OCI-LY7 (cell line): ENCODE measurements around the gene WDR82. TPM values are rescaled to one million over a fixed set of nuclear protein-coding genes. Genes with fewer than 3 reads are reported as not detected.

ENCODE experiments used
- BruUV-seq: library from RNA; stranded (reverse); fragments of 400-500 nt; replicated peaks from 2 replicates; lab custom pipeline; 2021; lab: Mats Ljungman, UMichigan
- CTCF ChIA-PET: fragments of 300-600 bp; sonication (Branson Sonifier 250); formaldehyde crosslinking; loops from one replicate; lab custom pipeline; 2022; ENCODE audit warnings: antibody characterized with exemption; ENCODE audit not compliant: unreplicated experiment; lab: Charles Lee
- POLR2A ChIA-PET: fragments of 300-600 bp; sonication (Branson Sonifier 250); formaldehyde crosslinking; loops from one replicate; lab custom pipeline; 2022; ENCODE audit warnings: antibody characterized with exemption; lab: Charles Lee
- DNase-seq: peaks from one replicate; pipeline ENCODE4 v3.0.0-alpha.2; 2015; ENCODE audit warnings: low spot score
- H2AFZ ChIP-seq: fragments of 200-600 bp; sonication (generic), shearing (Covaris generic); 2 replicates; pipeline ENCODE4 v1.6.1; 2014; ENCODE audit warnings: mild to moderate bottlenecking, antibody characterized with exemption, low read length, moderate library complexity
- H3K27ac ChIP-seq: fragments of 200-600 bp; sonication (generic); 2 replicates; pipeline ENCODE4 v1.5.1; 2014; ENCODE audit warnings: mixed run types, low read depth, mild to moderate bottlenecking, moderate library complexity, low read length, inconsistent platforms; ENCODE audit not compliant: poor library complexity, severe bottlenecking
- H3K36me3 ChIP-seq: fragments of 200-600 bp; sonication (generic); 2 replicates; pipeline ENCODE4 v1.6.1; 2014; ENCODE audit warnings: mild to moderate bottlenecking, antibody characterized with exemption, low read length, moderate library complexity, mixed read lengths; ENCODE audit not compliant: insufficient read depth
- H3K4me1 ChIP-seq: fragments of 200-600 bp; sonication (generic); 2 replicates; pipeline ENCODE4 v1.5.1; 2014; ENCODE audit warnings: mild to moderate bottlenecking, low read length; ENCODE audit not compliant: insufficient read depth, poor library complexity, severe bottlenecking
- H3K4me2 ChIP-seq: fragments of 200-600 bp; sonication (generic); 2 replicates; pipeline ENCODE4 v1.6.1; 2014; ENCODE audit warnings: mild to moderate bottlenecking, low read length
- H3K4me3 ChIP-seq: fragments of 200-600 bp; sonication (generic); 2 replicates; pipeline ENCODE4 v1.5.1; 2014; ENCODE audit warnings: mild to moderate bottlenecking, low read depth, low read length; ENCODE audit not compliant: poor library complexity, severe bottlenecking
- H3K79me2 ChIP-seq: fragments of 200-600 bp; sonication (generic); 2 replicates; pipeline ENCODE4 v1.6.1; 2016; ENCODE audit warnings: low read depth, mild to moderate bottlenecking, low read length, moderate library complexity, mixed read lengths; ENCODE audit not compliant: insufficient read depth
- H3K9me2 ChIP-seq: fragments of 200-600 bp; sonication (generic); 2 replicates; pipeline ENCODE4 v1.6.1; 2016; ENCODE audit warnings: mild to moderate bottlenecking, low read length, mixed read lengths; ENCODE audit not compliant: insufficient read depth
- H3K9me3 ChIP-seq: fragments of 200-600 bp; sonication (generic); 2 replicates; pipeline ENCODE4 v1.6.1; 2014; ENCODE audit warnings: mild to moderate bottlenecking, mixed run types, low read length, mixed read lengths
- H4K20me1 ChIP-seq: fragments of 200-600 bp; sonication (generic); 2 replicates; pipeline ENCODE4 v1.6.1; 2014; ENCODE audit warnings: mild to moderate bottlenecking, antibody characterized with exemption, low read length, moderate library complexity, mixed read lengths; ENCODE audit not compliant: insufficient read depth
- CTCF ChIP-seq: fragments of 200-600 bp; sonication (generic); conservative IDR thresholded peaks from 2 replicates; pipeline ENCODE4 v1.5.1; 2014; ENCODE audit warnings: mild to moderate bottlenecking, antibody characterized with exemption, low read length, moderate library complexity, mixed read lengths
- EZH2phosphoT487 ChIP-seq: fragments of 200-600 bp; sonication (generic); IDR thresholded peaks from 2 replicates; pipeline ENCODE4 v1.6.1; 2018; ENCODE audit warnings: low read depth, borderline replicate concordance, mild to moderate bottlenecking, mixed run types, antibody characterized with exemption, low read length, moderate library complexity, mixed read lengths
- intact Hi-C: fragments of 100-400 bp; cut with micrococcal nuclease; formaldehyde crosslinking; loops from one replicate; pipeline ENCODE4 v1.10.0; 2022; ENCODE audit not compliant: unreplicated experiment
- total RNA-seq, 2 experiments: library from RNA; depleted of rRNA in 1 of 2; stranded (reverse); fragments of >200 nt in 1 of 2; shearing (Covaris generic) in 1 of 2; gene quantifications; 2 replicates each; pipeline ENCODE4 v1.2.3, GENCODE V29; 2014 to 2022

WDR82 gene
- total RNA-seq, 2 experiments from 2014 or later = 38.5 to 67.9 TPM

- no peak for DNase-seq
- H3K9me2 ChIP-seq = no peaks in the 10 kb centered on the region
- no peaks in the 10 kb centered on the region for H4K20me1 ChIP-seq
- no peak overlapping the region for H3K4me2 ChIP-seq
- no TSS peak for BruUV-seq
- CTCF ChIA-PET = interaction anchor here (1.3 kb wide), 1 partner anchor 48 kb away, joined by 5 read pairs; no protein-coding TSS in a partner anchor
- H3K4me3 ChIP-seq = no peak overlapping the region
- no peaks in the 10 kb centered on the region for H3K9me3 ChIP-seq
- no peak overlapping the region for H2AFZ ChIP-seq
- intact Hi-C loops = loop anchor here (1.0 kb wide), 3 partner anchors 48 to 156 kb away; no protein-coding TSS in a partner anchor
- peaks cover 21% of the 10 kb centered on the region for H3K4me1 ChIP-seq
- POLR2A ChIA-PET = interaction anchor here (0.6 kb wide), 1 partner anchor 679 kb away, joined by 3 read pairs; no protein-coding TSS in a partner anchor
- TF ChIP-seq CTCF (no peak), EZH2phosphoT487 (no peak)
- peaks cover 8% of the 10 kb centered on the region; the same call in 1 of the 2 replicates for H3K36me3 ChIP-seq
- H3K27ac ChIP-seq = no peak overlapping the region
- H3K79me2 ChIP-seq = peaks cover 13% of the 10 kb centered on the region; the same call in 1 of the 2 replicates
Observed at GRCh38 chr3:52290596-52291507, 12.4 kb upstream of the WDR82 start.

- Histone ChIP-seq H3K27ac (no peak overlapping the region), H3K79me2 (peaks cover 13% of the 10 kb centered on the region; the same call in 1 of the 2 replicates), H3K4me1 (peaks cover 21% of the 10 kb centered on the region), H3K4me3 (no peak overlapping the region), H3K4me2 (0 out of 2 replicates have a peak overlapping the region, but pooled peaks have one; percentile 0), H2AFZ (no peak overlapping the region), H3K9me2 (no peaks in the 10 kb centered on the region), H3K36me3 (peaks cover 8% of the 10 kb centered on the region; the same call in 1 of the 2 replicates), H3K9me3 (no peaks in the 10 kb centered on the region), H4K20me1 (no peaks in the 10 kb centered on the region)
- no TSS peak for BruUV-seq
- POLR2A ChIA-PET = interaction anchor here (0.5 to 1.4 kb wide), 4 partner anchors 13 to 179 kb away, joined by 3 to 7 read pairs (median 4); no protein-coding TSS in a partner anchor
- DNase-seq = no peak
- CTCF ChIA-PET = no interaction called here
- TF ChIP-seq CTCF (no peak), EZH2phosphoT487 (no peak)
- intact Hi-C loops = no loop called here
Observed at GRCh38 chr3:52289747-52290595, 11.5 kb upstream of the WDR82 start.
